Measurements from ENCODE around the gene TUBA4B. TPM values are rescaled to one million over a fixed set of nuclear protein-coding genes. Genes with fewer than 3 reads are reported as not detected.
A peak's percentile ranks its signal among the peaks of the same experiment; 100 is the strongest.

TUBA4B gene
- total and polyA plus RNA-seq, 2 donors (not counting 3 experiments of a cell fraction or from before 2014, with no cell fraction given): not detected

DNA sequence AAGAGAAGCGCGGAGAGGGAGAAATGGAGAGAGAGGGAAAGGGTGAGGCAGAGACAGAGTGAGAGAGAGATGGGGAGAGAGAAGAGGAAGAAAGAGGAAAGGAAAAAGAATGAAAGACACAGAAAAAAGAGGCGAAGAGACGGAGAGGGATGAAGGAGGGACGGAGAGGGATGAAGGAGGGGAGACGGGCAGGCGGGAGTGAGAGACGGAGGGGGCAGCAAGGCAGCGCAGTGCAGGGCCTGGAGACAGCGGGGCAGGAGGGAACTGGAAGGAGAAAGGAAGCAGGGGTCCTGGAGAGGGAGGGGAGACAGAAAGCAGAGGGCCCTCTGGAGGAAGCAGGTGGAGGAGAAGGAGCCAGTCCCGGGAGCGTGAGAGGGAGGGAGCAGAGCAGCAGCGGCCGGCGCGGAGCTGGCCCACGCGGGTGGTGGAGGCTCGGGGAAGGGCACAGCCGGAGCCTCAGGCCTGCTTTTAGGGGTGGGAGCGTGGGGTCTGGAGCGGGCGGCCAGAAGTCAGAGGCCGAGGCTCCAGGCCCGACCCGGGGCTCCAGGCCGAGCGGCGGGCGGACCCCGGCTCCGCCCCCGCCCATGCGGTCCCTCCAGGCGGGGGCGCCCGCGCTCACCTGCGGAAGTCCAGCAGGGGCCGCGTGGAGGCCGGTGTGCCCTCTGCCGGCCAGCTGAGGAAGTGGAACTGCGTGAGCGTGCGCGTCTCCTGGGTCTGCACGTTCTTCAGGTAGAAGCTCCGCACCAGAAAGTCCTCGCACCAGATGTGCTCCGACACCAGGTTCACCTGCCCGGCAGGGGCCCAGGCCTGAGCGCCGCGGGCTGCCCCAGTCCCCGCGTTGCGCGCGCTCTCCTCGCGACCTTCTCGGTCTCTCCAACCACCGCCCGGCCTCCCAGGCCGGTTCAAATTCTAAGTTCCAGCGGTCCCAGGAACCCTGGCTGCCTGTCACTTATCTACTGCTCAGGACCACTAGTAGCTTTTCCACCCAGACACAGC, 41.6 kb downstream of the TUBA4B start:
- BruUV-seq (replicated peaks): no TSS peak
- Histone ChIP-seq H3K9me3 (replicated peaks; ENCODE audit: control insufficient read depth, insufficient read depth, low read length) (no peaks in the 10 kb centered on the region), H3K4me3 (replicated peaks in 1 of 3; ENCODE audit: insufficient read depth in 1 of 3, low read depth in 1 of 3, low read length in 3 of 3) (peak overlapping the region; percentile 40 to 46 (median 40)), H3K27ac (ENCODE audit: insufficient read depth, low read depth, low read length) (no peak overlapping the region), H3K4me2 (ENCODE audit: insufficient read depth, low read length) (peak overlapping the region; percentile 77), H2AFZ (ENCODE audit: low read depth, low read length) (peak overlapping the region; percentile 98), H3K9ac (replicated peaks; ENCODE audit: extremely low read depth, insufficient read depth, low read length) (peak overlapping the region; percentile 64), H3K4me1 (ENCODE audit: control insufficient read depth, extremely low read depth, insufficient read depth, low read length) (peaks cover 4% of the 10 kb centered on the region), H4K20me1 (replicated peaks; ENCODE audit: control insufficient read depth, extremely low read depth, insufficient read depth, low read length) (no peaks in the 10 kb centered on the region), H3K79me2 (ENCODE audit: control insufficient read depth, insufficient read depth, low read length) (no peaks in the 10 kb centered on the region), H3K36me3 (ENCODE audit: control insufficient read depth in 2 of 2, extremely low read depth in 1 of 2, insufficient read depth in 2 of 2, low read length in 2 of 2) (no peaks in the 10 kb centered on the region), H3K27me3 (ENCODE audit: control insufficient read depth in 2 of 2, insufficient read depth in 2 of 2, low read length in 2 of 2) (peaks cover 0 to 2% of the 10 kb centered on the region in 2 experiments), H3K9me1 (replicated peaks; ENCODE audit: control insufficient read depth, extremely low read depth, insufficient read depth, low read length) (no peaks in the 10 kb centered on the region)
- FAIRE-seq (peak; percentile 83), DNase-seq (ENCODE audit: low read depth, low spot score) (peak; percentile 87)
- dilution Hi-C loops (cut with MboI; ENCODE audit: extremely low pct_ligation_motif_present, low sequenced_read_pairs) (no loop called here), intact Hi-C loops (cut with micrococcal nuclease) (loop anchor here (1.0 to 5.0 kb wide), 9 partner anchors 15 to 312 kb away; partner anchors contain the start of genes ABCB6, ANKZF1, ATG9A and CNPPD1)
- TF ChIP-seq FOS (IDR thresholded peaks at IDR 0.05; ENCODE audit: borderline replicate concordance, insufficient read depth, low read length): no peak
- TF ChIP-seq EZH2 (IDR thresholded peaks at IDR 0.05; ENCODE audit: borderline replicate concordance, low read depth, low read length, severe bottlenecking): no peak
- peak; percentile 75 for TF ChIP-seq POLR2AphosphoS5 (IDR thresholded peaks at IDR 0.05; ENCODE audit: insufficient read depth, low read depth, low read length)
- peak; percentile 64 for TF ChIP-seq POLR2A (IDR thresholded peaks at IDR 0.05; ENCODE audit: low read depth, low read length)
- peak; percentile 95 to 98 for TF ChIP-seq CTCF (IDR thresholded peaks at IDR 0.05; ENCODE audit: extremely low read depth in 1 of 2, insufficient read depth in 1 of 2, low read depth in 1 of 2, low read length in 2 of 2)
- TF ChIP-seq, protein P1, sequence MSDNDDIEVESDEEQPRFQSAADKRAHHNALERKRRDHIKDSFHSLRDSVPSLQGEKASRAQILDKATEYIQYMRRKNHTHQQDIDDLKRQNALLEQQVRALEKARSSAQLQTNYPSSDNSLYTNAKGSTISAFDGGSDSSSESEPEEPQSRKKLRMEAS (IDR thresholded peaks at IDR 0.05; ENCODE audit: insufficient read depth, insufficient read length): peak; percentile 59
- TF ChIP-seq MYC (IDR thresholded peaks at IDR 0.05; ENCODE audit: low read depth, low read length): peak; percentile 90
- ChIA-PET CTCF (interaction anchor here (0.6 to 11.2 kb wide), 47 partner anchors 9 to 418 kb away, joined by 3 to 253 read pairs (median 5); partner anchors contain the start of genes ABCB6, ANKZF1, ATG9A and CNPPD1), POLR2A (interaction anchor here (1.0 kb wide), 1 partner anchor 50 kb away, joined by 4 read pairs; the partner anchor contains the start of genes GLB1L and STK16)

All from endothelial cell of umbilical vein (primary cell).